Measurements from ENCODE around the gene STAT5B. TPM values are rescaled to one million over a fixed set of nuclear protein-coding genes. Genes with fewer than 3 reads are reported as not detected.
"Not testable (repeated sequence)": the region's sequence is repeated elsewhere in the genome, so short reads cannot be mapped to it uniquely, and the experiment has no call there.

STAT5B gene
- total and polyA plus RNA-seq, 5 donors from 2014 or later: 109 to 241 (median 114) TPM

- Histone ChIP-seq H3K4me3 (ENCODE audit: low read depth, low read length) (peak overlapping the region; percentile 16), H3K27me3 (ENCODE audit: control insufficient read depth, insufficient read depth, low read length) (no peaks in the 10 kb centered on the region), H3K9me3 (ENCODE audit: control insufficient read depth in 2 of 2, low read length in 2 of 2) (no peaks in the 10 kb centered on the region), H3K4me1 (ENCODE audit: control insufficient read depth, insufficient read depth, low read length, poor library complexity, severe bottlenecking) (peaks cover 65% of the 10 kb centered on the region), H3K27ac (ENCODE audit: insufficient read depth, low read length, poor library complexity, severe bottlenecking) (peak overlapping the region; percentile 89), H3K36me3 (ENCODE audit: control insufficient read depth, insufficient read depth, low read length) (no peaks in the 10 kb centered on the region)
- no peaks in the 10 kb centered on the region for H3K9me3 Mint-ChIP-seq
- peak overlapping the region; percentile 85 to 88 (median 85) for H3K27ac Mint-ChIP-seq
- peaks cover 32 to 80% (median 54%) of the 10 kb centered on the region in 4 donors for H3K4me1 Mint-ChIP-seq
- DNase-seq (peak; percentile 53 to 66 (median 58)), ATAC-seq (ENCODE audit: low read depth in 2 of 2) (peak; percentile 74 to 76)
- peak overlapping the region; percentile 46 to 74 (median 56) for H3K4me3 Mint-ChIP-seq
- no peaks in the 10 kb centered on the region for H3K27me3 Mint-ChIP-seq
- H3K36me3 Mint-ChIP-seq: no peaks in the 10 kb centered on the region
Measured at GRCh38 chr17:42266918-42267766, 9.0 kb downstream of the STAT5B start.

- Histone ChIP-seq H3K27ac (ENCODE audit: insufficient read depth, low read length, poor library complexity, severe bottlenecking) (peak overlapping the region; percentile 89), H3K4me1 (ENCODE audit: control insufficient read depth, insufficient read depth, low read length, poor library complexity, severe bottlenecking) (peaks cover 58% of the 10 kb centered on the region), H3K9me3 (ENCODE audit: control insufficient read depth in 2 of 2, low read length in 2 of 2) (no peaks in the 10 kb centered on the region), H3K4me3 (ENCODE audit: low read depth, low read length) (peak overlapping the region; percentile 16), H3K36me3 (ENCODE audit: control insufficient read depth, insufficient read depth, low read length) (no peaks in the 10 kb centered on the region), H3K27me3 (ENCODE audit: control insufficient read depth, insufficient read depth, low read length) (no peaks in the 10 kb centered on the region)
- Mint-ChIP-seq H3K27ac (peak overlapping the region; percentile 57 to 88 (median 85)), H3K36me3 (no peaks in the 10 kb centered on the region), H3K4me1 (peaks cover 30 to 75% (median 49%) of the 10 kb centered on the region in 4 donors), H3K4me3 (peak overlapping the region; percentile 53 to 74 (median 56)), H3K9me3 (no peaks in the 10 kb centered on the region), H3K27me3 (no peaks in the 10 kb centered on the region)
- peak in 1 of 2 donors; percentile 5 for ATAC-seq (ENCODE audit: low read depth in 2 of 2)
- DNase-seq: no peak
Measured at GRCh38 chr17:42266462-42266861, 9.7 kb downstream of the STAT5B start.

- H3K4me1 ChIP-seq (ENCODE audit: control insufficient read depth, insufficient read depth, low read length, poor library complexity, severe bottlenecking): peaks cover 44% of the 10 kb centered on the region
- H3K27ac ChIP-seq (ENCODE audit: insufficient read depth, low read length, poor library complexity, severe bottlenecking); H3K9me3 Mint-ChIP-seq; H3K27me3 Mint-ChIP-seq; DNase-seq; H3K9me3 ChIP-seq (ENCODE audit: control insufficient read depth in 2 of 2, low read length in 2 of 2); ATAC-seq (ENCODE audit: low read depth in 2 of 2); H3K27ac Mint-ChIP-seq; H3K4me3 ChIP-seq (ENCODE audit: low read depth, low read length); H3K27me3 ChIP-seq (ENCODE audit: control insufficient read depth, insufficient read depth, low read length); H3K36me3 Mint-ChIP-seq; H3K4me3 Mint-ChIP-seq; H3K36me3 ChIP-seq (ENCODE audit: control insufficient read depth, insufficient read depth, low read length): not testable (repeated sequence)
- H3K4me1 Mint-ChIP-seq: peaks cover 21 to 70% (median 33%) of the 10 kb centered on the region in 4 donors
Measured at GRCh38 chr17:42264366-42264765, 11.8 kb downstream of the STAT5B start.

- H3K9me3 ChIP-seq (ENCODE audit: control insufficient read depth in 2 of 2, low read length in 2 of 2): no peaks in the 10 kb centered on the region
- no peaks in the 10 kb centered on the region for H3K9me3 Mint-ChIP-seq
- DNase-seq: no peak
- H3K4me3 Mint-ChIP-seq: no peak overlapping the region
- peaks cover 18% of the 10 kb centered on the region for H3K4me1 ChIP-seq (ENCODE audit: control insufficient read depth, insufficient read depth, low read length, poor library complexity, severe bottlenecking)
- peaks cover 12 to 60% (median 28%) of the 10 kb centered on the region in 4 donors for H3K4me1 Mint-ChIP-seq
- H3K27ac ChIP-seq (ENCODE audit: insufficient read depth, low read length, poor library complexity, severe bottlenecking): no peak overlapping the region
- peaks cover 2% of the 10 kb centered on the region for H3K36me3 ChIP-seq (ENCODE audit: control insufficient read depth, insufficient read depth, low read length)
- H3K27me3 Mint-ChIP-seq: no peaks in the 10 kb centered on the region
- no peak overlapping the region for H3K4me3 ChIP-seq (ENCODE audit: low read depth, low read length)
- H3K27me3 ChIP-seq (ENCODE audit: control insufficient read depth, insufficient read depth, low read length): no peaks in the 10 kb centered on the region
- H3K27ac Mint-ChIP-seq: no peak overlapping the region
- no peak for ATAC-seq (ENCODE audit: low read depth in 2 of 2)
- peaks cover 3% of the 10 kb centered on the region for H3K36me3 Mint-ChIP-seq
Measured at GRCh38 chr17:42260318-42260717, 15.9 kb downstream of the STAT5B start.

- no peak overlapping the region for H3K4me3 Mint-ChIP-seq
- H3K9me3 Mint-ChIP-seq: peaks cover 0 to 2% (median 0%) of the 10 kb centered on the region in 7 donors
- Histone ChIP-seq H3K4me3 (ENCODE audit: low read depth, low read length) (no peak overlapping the region), H3K4me1 (ENCODE audit: control insufficient read depth, insufficient read depth, low read length, poor library complexity, severe bottlenecking) (peaks cover 46% of the 10 kb centered on the region), H3K36me3 (ENCODE audit: control insufficient read depth, insufficient read depth, low read length) (peaks cover 2% of the 10 kb centered on the region), H3K27me3 (ENCODE audit: control insufficient read depth, insufficient read depth, low read length) (no peaks in the 10 kb centered on the region), H3K9me3 (ENCODE audit: control insufficient read depth in 2 of 2, low read length in 2 of 2) (no peaks in the 10 kb centered on the region), H3K27ac (ENCODE audit: insufficient read depth, low read length, poor library complexity, severe bottlenecking) (no peak overlapping the region)
- ATAC-seq (ENCODE audit: low read depth in 2 of 2) (no peak), DNase-seq (no peak)
- peaks cover 33 to 76% (median 48%) of the 10 kb centered on the region in 4 donors for H3K4me1 Mint-ChIP-seq
- H3K27me3 Mint-ChIP-seq: no peaks in the 10 kb centered on the region
- peaks cover 6% of the 10 kb centered on the region for H3K36me3 Mint-ChIP-seq
- peak overlapping the region in 1 of 3 donors; percentile 12 for H3K27ac Mint-ChIP-seq
Measured at GRCh38 chr17:42255445-42255844, 20.7 kb downstream of the STAT5B start.

- Mint-ChIP-seq H3K4me1 (peaks cover 39 to 78% (median 58%) of the 10 kb centered on the region in 4 donors), H3K36me3 (peaks cover 7% of the 10 kb centered on the region), H3K9me3 (peaks cover 0 to 2% (median 0%) of the 10 kb centered on the region in 7 donors), H3K27ac (peak overlapping the region in 2 of 3 donors; percentile 88 to 98), H3K27me3 (no peaks in the 10 kb centered on the region), H3K4me3 (peak overlapping the region in 2 of 4 donors; percentile 32 to 66)
- peaks cover 55% of the 10 kb centered on the region for H3K4me1 ChIP-seq (ENCODE audit: control insufficient read depth, insufficient read depth, low read length, poor library complexity, severe bottlenecking)
- H3K27me3 ChIP-seq (ENCODE audit: control insufficient read depth, insufficient read depth, low read length): no peaks in the 10 kb centered on the region
- ATAC-seq (ENCODE audit: low read depth in 2 of 2) (no peak), DNase-seq (no peak)
- no peaks in the 10 kb centered on the region for H3K9me3 ChIP-seq (ENCODE audit: control insufficient read depth in 2 of 2, low read length in 2 of 2)
- no peak overlapping the region for H3K4me3 ChIP-seq (ENCODE audit: low read depth, low read length)
- peak overlapping the region; percentile 90 for H3K27ac ChIP-seq (ENCODE audit: insufficient read depth, low read length, poor library complexity, severe bottlenecking)
- no peaks in the 10 kb centered on the region for H3K36me3 ChIP-seq (ENCODE audit: control insufficient read depth, insufficient read depth, low read length)
Measured at GRCh38 chr17:42253578-42253977, 22.6 kb downstream of the STAT5B start.

GRCh38 chr17:42252597-42253550 lies 23.3 kb downstream of the STAT5B start:
- H3K4me3 Mint-ChIP-seq: peak overlapping the region in 2 of 4 donors; percentile 29 to 66
- peaks cover 41 to 82% (median 62%) of the 10 kb centered on the region in 4 donors for H3K4me1 Mint-ChIP-seq
- ATAC-seq (ENCODE audit: low read depth in 2 of 2): no peak
- H3K4me1 ChIP-seq (ENCODE audit: control insufficient read depth, insufficient read depth, low read length, poor library complexity, severe bottlenecking): peaks cover 62% of the 10 kb centered on the region
- H3K9me3 ChIP-seq (ENCODE audit: control insufficient read depth in 2 of 2, low read length in 2 of 2): no peaks in the 10 kb centered on the region
- peaks cover 6% of the 10 kb centered on the region for H3K36me3 Mint-ChIP-seq
- H3K9me3 Mint-ChIP-seq: peaks cover 0 to 2% (median 0%) of the 10 kb centered on the region in 7 donors
- H3K4me3 ChIP-seq (ENCODE audit: low read depth, low read length): peak overlapping the region; percentile 47
- no peaks in the 10 kb centered on the region for H3K27me3 Mint-ChIP-seq
- no peak for DNase-seq
- peak overlapping the region; percentile 90 for H3K27ac ChIP-seq (ENCODE audit: insufficient read depth, low read length, poor library complexity, severe bottlenecking)
- H3K36me3 ChIP-seq (ENCODE audit: control insufficient read depth, insufficient read depth, low read length): no peaks in the 10 kb centered on the region
- H3K27me3 ChIP-seq (ENCODE audit: control insufficient read depth, insufficient read depth, low read length): no peaks in the 10 kb centered on the region
- H3K27ac Mint-ChIP-seq: peak overlapping the region; percentile 78 to 98 (median 88)

All from CD4-positive, CD25-positive, alpha-beta regulatory T cell (primary cell).